ENCODE data around the gene IRAK3. TPM values are rescaled to one million over a fixed set of nuclear protein-coding genes. Genes with fewer than 3 reads are reported as not detected.
"Not testable (repeated sequence)": the region's sequence is repeated elsewhere in the genome, so short reads cannot be mapped to it uniquely, and the experiment has no call there.

IRAK3 gene
- total and polyA plus RNA-seq, 7 donors, result 1.4 to 17.1 (median 9.4) TPM

- WGBS, 2 donors, result 61 to 67% methylated on average over 4 of the region's 4 CpGs
- Histone ChIP-seq H3K4me3 (no peak overlapping the region), H3K27ac (no peak overlapping the region), H3K36me3 (peaks cover 0 to 7% (median 0%) of the 10 kb centered on the region in 4 donors), H3K4me1 (no peaks in the 10 kb centered on the region), H3K9me3 (no peaks in the 10 kb centered on the region), H3K27me3 (no peaks in the 10 kb centered on the region)
- no peak for DNase-seq
- TF ChIP-seq CTCF (IDR thresholded peaks at IDR 0.05), result no peak
- no peak for TF ChIP-seq POLR2AphosphoS5 (IDR thresholded peaks at IDR 0.05)
- TF ChIP-seq POLR2A (IDR thresholded peaks at IDR 0.05), result no peak
- no peak for TF ChIP-seq EP300 (IDR thresholded peaks at IDR 0.05)
- intact Hi-C loops (cut with DNase I), result no loop called here
These were observed 28.4 kb downstream of the IRAK3 start for GRCh38 chr12:66217342-66217917.

- H3K27ac ChIP-seq, result no peak overlapping the region
- H3K4me1 ChIP-seq, result no peaks in the 10 kb centered on the region
- no peak for DNase-seq
- H3K9me3 ChIP-seq, result no peaks in the 10 kb centered on the region
- intact Hi-C loops (cut with DNase I), result no loop called here
- H3K27me3 ChIP-seq, result no peaks in the 10 kb centered on the region
- no peak overlapping the region for H3K4me3 ChIP-seq
- H3K36me3 ChIP-seq, result no peaks in the 10 kb centered on the region
- TF ChIP-seq POLR2AphosphoS5 (IDR thresholded peaks at IDR 0.05) (no peak), EP300 (IDR thresholded peaks at IDR 0.05) (no peak), CTCF (IDR thresholded peaks at IDR 0.05) (no peak)
These were observed 39.4 kb downstream of the IRAK3 start for GRCh38 chr12:66228462-66228861.

- no peak for DNase-seq
- WGBS, 2 donors, result 11 to 35% methylated on average over 3 of the region's 3 CpGs
- H3K36me3 ChIP-seq, result no peaks in the 10 kb centered on the region
- no peak overlapping the region for H3K27ac ChIP-seq
- no peak for TF ChIP-seq CTCF (IDR thresholded peaks at IDR 0.05)
- no peak for TF ChIP-seq EP300 (IDR thresholded peaks at IDR 0.05)
- TF ChIP-seq POLR2A (IDR thresholded peaks at IDR 0.05), result no peak
- TF ChIP-seq POLR2AphosphoS5 (IDR thresholded peaks at IDR 0.05), result no peak
- H3K27me3 ChIP-seq, result peaks cover 0 to 4% (median 0%) of the 10 kb centered on the region in 3 donors
- no peaks in the 10 kb centered on the region for H3K9me3 ChIP-seq
- no peak overlapping the region for H3K4me3 ChIP-seq
- peaks cover 0 to 4% (median 0%) of the 10 kb centered on the region in 4 donors for H3K4me1 ChIP-seq
- intact Hi-C loops (cut with DNase I), result no loop called here
These were observed 43.2 kb downstream of the IRAK3 start for GRCh38 chr12:66232263-66232662.

- not testable (repeated sequence) for H3K9me3 ChIP-seq, H3K4me1 ChIP-seq, DNase-seq, H3K4me3 ChIP-seq, H3K36me3 ChIP-seq, H3K27me3 ChIP-seq
- intact Hi-C loops (cut with DNase I), result loop anchor here (2.0 kb wide), 1 partner anchor 65 kb away; the partner anchor contains the start of gene TMBIM4
- peak overlapping the region in 1 of 4 donors; percentile 68 for H3K27ac ChIP-seq
- 76% methylated on average over 13 of the region's 13 CpGs for WGBS, 2 donors
These were observed 45.2 kb downstream of the IRAK3 start for GRCh38 chr12:66234037-66234693.

- peak overlapping the region; percentile 18 to 68 (median 60) for H3K27ac ChIP-seq
These were observed 46.0 kb downstream of the IRAK3 start for GRCh38 chr12:66234773-66235625.

More at GRCh38 chr12:66234773-66235625, 46.0 kb downstream of the IRAK3 start:
- H3K27me3 ChIP-seq, H3K4me1 ChIP-seq, H3K36me3 ChIP-seq, H3K9me3 ChIP-seq: not testable (repeated sequence)
- H3K4me3 ChIP-seq, result peak overlapping the region; percentile 32 to 55 (median 52)
- 3% methylated on average over 72 of the region's 72 CpGs for WGBS, 2 donors
- intact Hi-C loops (cut with DNase I), result loop anchor here (2.0 kb wide), 1 partner anchor 66 kb away; the partner anchor contains the start of gene TMBIM4
- DNase-seq, result peak; percentile 75
